ENCODE results near the gene TMEM270.

The TMEM270 gene

GRCh38 chr7:73888959-73889358, 28.0 kb downstream of the TMEM270 start:
- DNase-seq (ENCODE audit: low read depth), result no peak

GRCh38 chr7:73890555-73891147, 29.7 kb downstream of the TMEM270 start:
- DNase-seq (ENCODE audit: low read depth), result no peak

- DNase-seq (ENCODE audit: low read depth), result no peak
Observed at GRCh38 chr7:73891178-73891885, 30.4 kb downstream of the TMEM270 start.

- DNase-seq (ENCODE audit: low read depth), result no peak
Observed at GRCh38 chr7:73892003-73892999, 31.3 kb downstream of the TMEM270 start.

- DNase-seq (ENCODE audit: low read depth), result no peak
Observed at GRCh38 chr7:73893342-73894101, 32.6 kb downstream of the TMEM270 start.

- DNase-seq (ENCODE audit: low read depth), result no peak
Observed at GRCh38 chr7:73894166-73894565, 33.2 kb downstream of the TMEM270 start.

GRCh38 chr7:73894733-73895551, 34.0 kb downstream of the TMEM270 start:
- DNase-seq (ENCODE audit: low read depth), result no peak

- no peak for DNase-seq (ENCODE audit: low read depth)
Observed at GRCh38 chr7:73895626-73896025, 34.7 kb downstream of the TMEM270 start.

GRCh38 chr7:73896454-73896853, 35.5 kb downstream of the TMEM270 start:
- DNase-seq (ENCODE audit: low read depth), result no peak

GRCh38 chr7:73899731-73900142, 38.8 kb downstream of the TMEM270 start:
- no peak for DNase-seq (ENCODE audit: low read depth)

GRCh38 chr7:73900286-73900685, 39.3 kb downstream of the TMEM270 start:
- DNase-seq (ENCODE audit: low read depth), result no peak

- DNase-seq (ENCODE audit: low read depth), result no peak
Observed at GRCh38 chr7:73901231-73901822, 40.4 kb downstream of the TMEM270 start.

- no peak for DNase-seq (ENCODE audit: low read depth)
Observed at GRCh38 chr7:73901823-73902597, 41.1 kb downstream of the TMEM270 start.

GRCh38 chr7:73903321-73904218, 42.6 kb downstream of the TMEM270 start:
- DNase-seq (ENCODE audit: low read depth), result no peak

- no peak for DNase-seq (ENCODE audit: low read depth)
Observed at GRCh38 chr7:73904219-73905137, 43.5 kb downstream of the TMEM270 start.

- DNase-seq (ENCODE audit: low read depth), result no peak
Observed at GRCh38 chr7:73905360-73905759, 44.4 kb downstream of the TMEM270 start.

GRCh38 chr7:73906874-73907273, 45.9 kb downstream of the TMEM270 start:
- DNase-seq (ENCODE audit: low read depth), result no peak
